H9 (cell line): ENCODE measurements around the gene SBF1. TPM values are rescaled to one million over a fixed set of nuclear protein-coding genes. Genes with fewer than 3 reads are reported as not detected.

Experiments used
- DNase-seq: peaks from one replicate; pipeline ENCODE4 v3.0.0-alpha.2; 2017
- H2AFZ ChIP-seq: one replicate; pipeline ENCODE4 v1.6.1; 2013; ENCODE audit warnings: mild to moderate bottlenecking, low read length, control low read depth, moderate library complexity
- H2AK5ac ChIP-seq: 2 replicates; pipeline ENCODE4 v1.6.1; 2013; ENCODE audit warnings: low read length, control low read depth, mixed read lengths; ENCODE audit not compliant: insufficient read length
- H2BK120ac ChIP-seq: one replicate; pipeline ENCODE4 v1.6.1; 2013; ENCODE audit warnings: low read depth, mild to moderate bottlenecking, low read length, control low read depth, inconsistent platforms; ENCODE audit not compliant: poor library complexity, severe bottlenecking
- H2BK12ac ChIP-seq: 2 replicates; pipeline ENCODE4 v1.6.1; 2013; ENCODE audit warnings: low read length, control low read depth, mixed read lengths, low read depth; ENCODE audit not compliant: insufficient read length
- H2BK15ac ChIP-seq: 2 replicates; pipeline ENCODE4 v1.6.1; 2013; ENCODE audit warnings: low read depth, low read length, control low read depth
- H2BK20ac ChIP-seq: one replicate; pipeline ENCODE4 v1.6.1; 2013; ENCODE audit warnings: low read depth, mild to moderate bottlenecking, low read length, control low read depth, inconsistent platforms; ENCODE audit not compliant: poor library complexity, severe bottlenecking
- H2BK5ac ChIP-seq: 2 replicates; pipeline ENCODE4 v1.6.1; 2013; ENCODE audit warnings: low read length, control low read depth, mixed read lengths; ENCODE audit not compliant: insufficient read length
- H3K14ac ChIP-seq: 2 replicates; pipeline ENCODE4 v1.6.1; 2013; ENCODE audit warnings: low read length, control low read depth; ENCODE audit not compliant: insufficient read depth
- H3K18ac ChIP-seq: 2 replicates; pipeline ENCODE4 v1.6.1; 2013; ENCODE audit warnings: low read depth, mild to moderate bottlenecking, mixed read lengths, low read length, control low read depth; ENCODE audit not compliant: insufficient read length
- H3K23ac ChIP-seq: 2 replicates; pipeline ENCODE4 v1.6.1; 2013; ENCODE audit warnings: low read length, control low read depth, mixed read lengths, low read depth; ENCODE audit not compliant: insufficient read length
- H3K23me2 ChIP-seq: 2 replicates; pipeline ENCODE4 v1.6.1; 2013; ENCODE audit warnings: low read depth, mild to moderate bottlenecking, mixed read lengths, low read length, control low read depth; ENCODE audit not compliant: insufficient read length, poor library complexity, severe bottlenecking
- H3K27ac ChIP-seq: 2 replicates; pipeline ENCODE4 v1.5.1; 2013; ENCODE audit warnings: low read length, control low read depth, mixed read lengths, low read depth; ENCODE audit not compliant: insufficient read length
- H3K27me3 ChIP-seq: 2 replicates; pipeline ENCODE4 v1.6.1; 2013; ENCODE audit warnings: low read length, control low read depth, inconsistent platforms; ENCODE audit not compliant: insufficient read depth
- H3K4ac ChIP-seq: 2 replicates; pipeline ENCODE4 v1.6.1; 2013; ENCODE audit warnings: low read depth, mild to moderate bottlenecking, control low read depth, inconsistent platforms, low read length, moderate library complexity
- H3K4me1 ChIP-seq: 2 replicates; pipeline ENCODE4 v1.6.1; 2013; ENCODE audit warnings: low read length, control low read depth, inconsistent platforms; ENCODE audit not compliant: insufficient read depth
- H3K4me2 ChIP-seq: 2 replicates; pipeline ENCODE4 v1.6.1; 2013; ENCODE audit warnings: low read length, control low read depth, mixed read lengths; ENCODE audit not compliant: insufficient read length, insufficient read depth
- H3K56ac ChIP-seq: 2 replicates; pipeline ENCODE4 v1.6.1; 2013; ENCODE audit warnings: low read depth, mild to moderate bottlenecking, mixed read lengths, low read length, control low read depth; ENCODE audit not compliant: insufficient read length
- H3K79me1 ChIP-seq: 2 replicates; pipeline ENCODE4 v1.6.1; 2013; ENCODE audit warnings: low read depth, mild to moderate bottlenecking, moderate library complexity, low read length, control low read depth, inconsistent platforms; ENCODE audit not compliant: insufficient read depth, poor library complexity, severe bottlenecking
- H3K79me2 ChIP-seq: 2 replicates; pipeline ENCODE4 v1.6.1; 2013; ENCODE audit warnings: low read length, control low read depth, inconsistent platforms; ENCODE audit not compliant: insufficient read depth
- H3K9ac ChIP-seq: 2 replicates; pipeline ENCODE4 v1.6.1; 2013; ENCODE audit warnings: low read length, control low read depth, mixed read lengths; ENCODE audit not compliant: insufficient read length; ENCODE audit errors: extremely low read depth
- H3K9me3 ChIP-seq: one replicate; pipeline ENCODE4 v1.6.1; 2013; ENCODE audit warnings: low read depth, low read length, inconsistent platforms; ENCODE audit not compliant: control insufficient read depth
- H3T11ph ChIP-seq: one replicate; pipeline ENCODE4 v1.6.1; 2013; ENCODE audit warnings: mild to moderate bottlenecking, low read length, control low read depth, inconsistent platforms
- H4K20me1 ChIP-seq: one replicate; pipeline ENCODE4 v1.6.1; 2013; ENCODE audit not compliant: control insufficient read depth, insufficient read length, insufficient read depth
- H4K5ac ChIP-seq: 2 replicates; pipeline ENCODE4 v1.6.1; 2013; ENCODE audit warnings: low read depth, mild to moderate bottlenecking, mixed read lengths, low read length, control low read depth; ENCODE audit not compliant: insufficient read length
- H4K8ac ChIP-seq: replicated peaks from 2 replicates; pipeline ENCODE4 v1.6.1; 2013; ENCODE audit warnings: low read length, control low read depth, mixed read lengths, low read depth; ENCODE audit not compliant: insufficient read length
- H4K91ac ChIP-seq: 2 replicates; pipeline ENCODE4 v1.6.1; 2013; ENCODE audit warnings: low read depth, mild to moderate bottlenecking, moderate library complexity, mixed read lengths, low read length, control low read depth; ENCODE audit not compliant: insufficient read length
- H3K27ac Mint-ChIP-seq, 3 experiments: 2 replicates in 2 of 3; 3 replicates in 1 of 3; pipeline ENCODE4 v1.8.0; 2020 to 2021; ENCODE audit warnings: mixed read lengths in 3 of 3, mild to moderate bottlenecking in 1 of 3, moderate library complexity in 1 of 3
- H3K27me3 Mint-ChIP-seq: 2 replicates; pipeline ENCODE4 v1.8.0; 2021; ENCODE audit warnings: low read depth, mild to moderate bottlenecking, moderate library complexity, mixed read lengths
- H3K36me3 Mint-ChIP-seq, 3 experiments: 2 replicates in 2 of 3; 3 replicates in 1 of 3; pipeline ENCODE4 v1.8.0; 2020 to 2021; ENCODE audit warnings: low read depth in 3 of 3, mixed read lengths in 3 of 3; ENCODE audit not compliant: insufficient read depth in 1 of 3
- H3K4me1 Mint-ChIP-seq, 2 experiments: 2 replicates each; pipeline ENCODE4 v1.8.0; 2020; ENCODE audit warnings: mixed read lengths in 2 of 2
- H3K4me3 Mint-ChIP-seq, 2 experiments: 2 replicates in 1 of 2; 3 replicates in 1 of 2; pipeline ENCODE4 v1.8.0; 2020 to 2021; ENCODE audit warnings: mild to moderate bottlenecking in 2 of 2, mixed read lengths in 2 of 2, moderate library complexity in 1 of 2
- H3K9me3 Mint-ChIP-seq, 2 experiments: 2 replicates in 1 of 2; 3 replicates in 1 of 2; pipeline ENCODE4 v1.8.0; 2020; ENCODE audit warnings: mild to moderate bottlenecking in 2 of 2, mixed read lengths in 2 of 2, moderate library complexity in 1 of 2
- CTCF ChIP-seq: fragments of 200-600 bp; sonication (generic); conservative IDR thresholded peaks from 3 replicates; pipeline ENCODE4 v1.8.0; 2021; ENCODE audit warnings: antibody characterized with exemption, mild to moderate bottlenecking
- WGBS: extraction: QIAGEN DNeasy Blood & Tissue Kit; methylation state at CpG from one replicate; pipeline ENCODE4 v1.1.7; 2013; ENCODE audit warnings: missing lambda C conversion rate, low lambda C conversion rate, mixed read lengths; ENCODE audit not compliant: insufficient read length; ENCODE audit errors: extremely low coverage; 5-methylcytosine and 5-hydroxymethylcytosine counted together
- total RNA-seq: library from RNA; stranded (reverse); gene quantifications from 2 replicates; pipeline ENCODE4 v1.2.1, GENCODE V29; 2021

SBF1 gene
- total RNA-seq, 1 experiment from 2014 or later, result 69.8 TPM

GRCh38 chr22:50443801-50444625 is 30.8 kb downstream of the SBF1 start:
- no peak overlapping the region for H3K56ac ChIP-seq
- peaks cover 3 to 11% of the 10 kb centered on the region in 2 experiments; a peak in 3 of 4 replicates for H3K4me1 Mint-ChIP-seq
- no peak overlapping the region for H3K14ac ChIP-seq
- no peak overlapping the region for H2BK5ac ChIP-seq
- no peak for DNase-seq
- H3K27me3 Mint-ChIP-seq, result no peaks in the 10 kb centered on the region
- no peak overlapping the region for H3T11ph ChIP-seq
- no peak overlapping the region for H3K9ac ChIP-seq
- H3K27me3 ChIP-seq, result no peaks in the 10 kb centered on the region
- no peaks in the 10 kb centered on the region for H3K9me3 ChIP-seq
- H3K4me3 Mint-ChIP-seq, result no peak overlapping the region
- peaks cover 4 to 54% (median 28%) of the 10 kb centered on the region in 3 experiments; a peak in 6 of 7 replicates for H3K36me3 Mint-ChIP-seq
- no peaks in the 10 kb centered on the region for H3K79me2 ChIP-seq
- no peak overlapping the region for H3K27ac ChIP-seq
- H3K4me1 ChIP-seq, result no peaks in the 10 kb centered on the region
- H3K79me1 ChIP-seq, result no peaks in the 10 kb centered on the region
- no peak overlapping the region for H3K4ac ChIP-seq
- no peaks in the 10 kb centered on the region for H3K23me2 ChIP-seq
- no peak overlapping the region for H2BK120ac ChIP-seq
- H4K5ac ChIP-seq, result no peak overlapping the region
- no peak overlapping the region; a peak in 1 of 7 replicates for H3K27ac Mint-ChIP-seq
- H2BK12ac ChIP-seq, result no peak overlapping the region
- no peak overlapping the region for H2BK20ac ChIP-seq
- no peak overlapping the region for H2BK15ac ChIP-seq
- H3K9me3 Mint-ChIP-seq, result no peaks in the 10 kb centered on the region
- H4K20me1 ChIP-seq, result no peaks in the 10 kb centered on the region
- H3K4me2 ChIP-seq, result no peak overlapping the region
- TF ChIP-seq CTCF, result no peak
- no peak overlapping the region for H2AFZ ChIP-seq
- H4K91ac ChIP-seq, result no peak overlapping the region
- no peak overlapping the region for H3K23ac ChIP-seq
- H2AK5ac ChIP-seq, result no peak overlapping the region
- no CpG with 5 or more reads among the region's 28 CpGs for WGBS
- no peak overlapping the region for H4K8ac ChIP-seq
- no peak overlapping the region for H3K18ac ChIP-seq
